KOPT-K1 (cell line): Measurements from ENCODE around the gene RAB35.
A peak's percentile ranks its signal among the peaks of the same experiment; 100 is the strongest.

Source experiments
- H3K27ac ChIP-seq: fragments of 200-600 bp; sonication (generic); 2 replicates; pipeline ENCODE4 v1.5.1; 2016; ENCODE audit warnings: antibody characterized with exemption, mild to moderate bottlenecking, low read depth, low read length; ENCODE audit not compliant: poor library complexity, severe bottlenecking
- H3K36me3 ChIP-seq: fragments of 200-600 bp; sonication (generic); 2 replicates; pipeline ENCODE4 v1.5.1; 2017; ENCODE audit warnings: antibody characterized with exemption, mild to moderate bottlenecking, low read length, moderate library complexity; ENCODE audit not compliant: insufficient read depth
- H3K9me3 ChIP-seq: fragments of 200-600 bp; sonication (generic); 2 replicates; pipeline ENCODE4 v1.5.1; 2017; ENCODE audit warnings: antibody characterized with exemption, low read length, mild to moderate bottlenecking; ENCODE audit not compliant: insufficient read depth, poor library complexity, severe bottlenecking

RAB35 gene

GRCh38 chr12:120121343-120121742, 4.8 kb upstream of the RAB35 start:
- Histone ChIP-seq H3K9me3 (no peaks in the 10 kb centered on the region), H3K36me3 (peaks cover 19% of the 10 kb centered on the region), H3K27ac (no peak overlapping the region)

- no peaks in the 10 kb centered on the region for H3K9me3 ChIP-seq
- no peak overlapping the region for H3K27ac ChIP-seq
Observed at GRCh38 chr12:120119271-120119973, 2.9 kb upstream of the RAB35 start.

GRCh38 chr12:120118321-120119061, 1.9 kb upstream of the RAB35 start:
- H3K36me3 ChIP-seq: peaks cover 23% of the 10 kb centered on the region
- H3K9me3 ChIP-seq: no peaks in the 10 kb centered on the region
- H3K27ac ChIP-seq: no peak overlapping the region

More at GRCh38 chr12:120119271-120119973, 2.9 kb upstream of the RAB35 start:
- H3K36me3 ChIP-seq: peaks cover 14% of the 10 kb centered on the region

GRCh38 chr12:120117961-120118320, 1.4 kb upstream of the RAB35 start:
- H3K27ac ChIP-seq: peak overlapping the region; percentile 87
- H3K9me3 ChIP-seq: no peaks in the 10 kb centered on the region
- H3K36me3 ChIP-seq: peaks cover 28% of the 10 kb centered on the region

GRCh38 chr12:120116792-120117651, 469 bp upstream of the RAB35 start:
- Histone ChIP-seq H3K27ac (peak overlapping the region; percentile 87), H3K36me3 (peaks cover 31% of the 10 kb centered on the region), H3K9me3 (no peaks in the 10 kb centered on the region)

GRCh38 chr12:120115692-120116440, 687 bp downstream of the RAB35 start:
- Histone ChIP-seq H3K27ac (peak overlapping the region; percentile 87), H3K9me3 (no peaks in the 10 kb centered on the region), H3K36me3 (peaks cover 31% of the 10 kb centered on the region)

- Histone ChIP-seq H3K36me3 (peaks cover 31% of the 10 kb centered on the region), H3K27ac (no peak overlapping the region), H3K9me3 (no peaks in the 10 kb centered on the region)
Observed at GRCh38 chr12:120115066-120115465, 1.5 kb downstream of the RAB35 start.

- Histone ChIP-seq H3K36me3 (peaks cover 53% of the 10 kb centered on the region), H3K27ac (peak overlapping the region; percentile 22), H3K9me3 (no peaks in the 10 kb centered on the region)
Observed at GRCh38 chr12:120110550-120111501, 5.7 kb downstream of the RAB35 start.

GRCh38 chr12:120109570-120110267, 6.8 kb downstream of the RAB35 start:
- peaks cover 59% of the 10 kb centered on the region for H3K36me3 ChIP-seq
- H3K9me3 ChIP-seq: no peaks in the 10 kb centered on the region
- no peak overlapping the region for H3K27ac ChIP-seq

- Histone ChIP-seq H3K27ac (no peak overlapping the region), H3K9me3 (no peaks in the 10 kb centered on the region), H3K36me3 (peaks cover 73% of the 10 kb centered on the region)
Observed at GRCh38 chr12:120106151-120106550, 10.4 kb downstream of the RAB35 start.

- peaks cover 96% of the 10 kb centered on the region for H3K36me3 ChIP-seq
- no peak overlapping the region for H3K27ac ChIP-seq
- H3K9me3 ChIP-seq: no peaks in the 10 kb centered on the region
Observed at GRCh38 chr12:120103371-120103770, 13.2 kb downstream of the RAB35 start.

GRCh38 chr12:120103044-120103338, 13.6 kb downstream of the RAB35 start:
- Histone ChIP-seq H3K9me3 (no peaks in the 10 kb centered on the region), H3K36me3 (peaks cover 96% of the 10 kb centered on the region), H3K27ac (no peak overlapping the region)

- Histone ChIP-seq H3K27ac (no peak overlapping the region), H3K9me3 (no peaks in the 10 kb centered on the region), H3K36me3 (peaks cover 97% of the 10 kb centered on the region)
Observed at GRCh38 chr12:120102189-120103043, 14.1 kb downstream of the RAB35 start.
